ENCODE measurements around the gene PPIF.

Gene PPIF

GRCh38 chr10:79367426-79368189 lies 20.3 kb downstream of the PPIF start:
- DNase-seq (ENCODE audit: low read depth), result no peak
- in situ Hi-C loops (cut with HindIII; ENCODE audit: low sequenced_read_pairs), result loop anchor here (25.0 kb wide), 1 partner anchor 545 kb away; no protein-coding TSS in a partner anchor
- H3K4me3 ChIP-seq (ENCODE audit: low read depth, low read length), result no peak overlapping the region
- no peak for TF ChIP-seq CTCF (IDR thresholded peaks at IDR 0.05; ENCODE audit: low read depth, low read length, missing control alignments)

GRCh38 chr10:79372871-79373270 lies 25.6 kb downstream of the PPIF start:
- DNase-seq (ENCODE audit: low read depth), result no peak

GRCh38 chr10:79374312-79375191 lies 27.3 kb downstream of the PPIF start:
- peak; percentile 95 for TF ChIP-seq CTCF (IDR thresholded peaks at IDR 0.05; ENCODE audit: low read depth, low read length, missing control alignments)
- H3K4me3 ChIP-seq (ENCODE audit: low read depth, low read length), result no peak overlapping the region
- DNase-seq (ENCODE audit: low read depth), result peak; percentile 49
- in situ Hi-C loops (cut with HindIII; ENCODE audit: low sequenced_read_pairs), result loop anchor here (25.0 kb wide), 1 partner anchor 538 kb away; no protein-coding TSS in a partner anchor

More at GRCh38 chr10:79372871-79373270, 25.6 kb downstream of the PPIF start:
- no peak for TF ChIP-seq CTCF (IDR thresholded peaks at IDR 0.05; ENCODE audit: low read depth, low read length, missing control alignments)
- no peak overlapping the region for H3K4me3 ChIP-seq (ENCODE audit: low read depth, low read length)
- in situ Hi-C loops (cut with HindIII; ENCODE audit: low sequenced_read_pairs), result loop anchor here (25.0 kb wide), 1 partner anchor 539 kb away; no protein-coding TSS in a partner anchor

- DNase-seq (ENCODE audit: low read depth), result no peak
- TF ChIP-seq CTCF (IDR thresholded peaks at IDR 0.05; ENCODE audit: low read depth, low read length, missing control alignments), result no peak
- no peak overlapping the region for H3K4me3 ChIP-seq (ENCODE audit: low read depth, low read length)
- in situ Hi-C loops (cut with HindIII; ENCODE audit: low sequenced_read_pairs), result no loop called here
Measured at GRCh38 chr10:79375321-79376077, 28.2 kb downstream of the PPIF start.

GRCh38 chr10:79376078-79376628 lies 28.9 kb downstream of the PPIF start:
- in situ Hi-C loops (cut with HindIII; ENCODE audit: low sequenced_read_pairs), result no loop called here
- no peak for DNase-seq (ENCODE audit: low read depth)
- no peak for TF ChIP-seq CTCF (IDR thresholded peaks at IDR 0.05; ENCODE audit: low read depth, low read length, missing control alignments)

More at GRCh38 chr10:79376078-79376628, 28.9 kb downstream of the PPIF start:
- H3K4me3 ChIP-seq (ENCODE audit: low read depth, low read length), result no peak overlapping the region

Data from astrocyte of the cerebellum (primary cell).